CD4-positive, alpha-beta T cell treated with Interleukin-2 at 100 ng/mL for 4 hours (primary cell): ENCODE measurements around the gene ZSCAN1.
A peak's percentile ranks its signal among the peaks of the same experiment; 100 is the strongest.

Experiments
- DNase-seq: peaks from one replicate; pipeline ENCODE4 v3.0.0-alpha.2; 2020; ENCODE audit warnings: low spot score

ZSCAN1 gene

GRCh38 chr19:58084596-58085347 is 50.9 kb downstream of the ZSCAN1 start:
- no peak for DNase-seq

GRCh38 chr19:58085348-58085875 is 51.6 kb downstream of the ZSCAN1 start:
- no peak for DNase-seq

GRCh38 chr19:58086825-58087710 is 53.2 kb downstream of the ZSCAN1 start:
- no peak for DNase-seq

GRCh38 chr19:58088521-58089052 is 54.8 kb downstream of the ZSCAN1 start:
- DNase-seq: no peak

- DNase-seq: no peak
Observed at GRCh38 chr19:58089846-58090245, 56.0 kb downstream of the ZSCAN1 start.

- no peak for DNase-seq
Observed at GRCh38 chr19:58091251-58091995, 57.6 kb downstream of the ZSCAN1 start.

- DNase-seq: no peak
Observed at GRCh38 chr19:58093071-58093470, 59.2 kb downstream of the ZSCAN1 start.

GRCh38 chr19:58095328-58095727 is 61.5 kb downstream of the ZSCAN1 start:
- DNase-seq: no peak

- no peak for DNase-seq
Observed at GRCh38 chr19:58096884-58097283, 63.1 kb downstream of the ZSCAN1 start.

- no peak for DNase-seq
Observed at GRCh38 chr19:58097349-58097748, 63.5 kb downstream of the ZSCAN1 start.

- DNase-seq: peak; percentile 97
Observed at GRCh38 chr19:58097781-58098681, 64.2 kb downstream of the ZSCAN1 start, which contains the start of gene ZSCAN18. TSS of gene ZSCAN18 (minus strand) at chr19:58098231. CDS start at chr19:58090267, 7,964 bp downstream.

- no peak for DNase-seq
Observed at GRCh38 chr19:58098682-58098998, 64.8 kb downstream of the ZSCAN1 start.
